ENCODE data around the gene CMSS1. TPM values are rescaled to one million over a fixed set of nuclear protein-coding genes. Genes with fewer than 3 reads are reported as not detected.

The CMSS1 gene
- total and polyA plus RNA-seq, 2 of the 13 experiments (the other 11 are each of a cell fraction or from before 2014, with no cell fraction given): 6.4 to 48.7 TPM

DNA sequence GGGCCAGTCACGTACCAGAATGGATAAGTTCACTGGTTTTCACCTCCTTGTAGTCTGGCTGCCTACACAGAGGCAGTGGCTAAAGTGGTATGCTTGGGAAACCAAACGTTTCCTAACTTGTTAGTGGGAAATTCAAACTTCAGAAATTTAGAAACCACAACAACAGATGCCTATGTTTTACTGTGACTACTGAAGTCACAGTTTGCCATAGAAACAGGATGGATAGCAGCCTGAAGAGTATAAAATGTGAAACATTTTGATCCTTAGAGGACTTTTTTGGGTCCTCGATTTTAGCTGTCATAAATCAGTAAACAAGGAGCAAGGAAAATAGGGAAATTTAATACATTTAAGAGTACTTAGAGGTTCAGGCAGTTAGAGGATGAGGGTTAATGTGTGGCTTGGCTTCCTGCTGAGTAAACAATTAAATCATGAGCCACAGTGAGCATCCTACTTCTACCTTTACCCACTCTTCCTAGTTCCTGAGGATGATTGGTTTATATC, 48.6 kb downstream of the CMSS1 start:
- no peak overlapping the region for H3K9ac ChIP-seq (ENCODE audit: insufficient read depth, low read depth, low read length)
- POLR2A ChIA-PET: no interaction called here
- no peaks in the 10 kb centered on the region for H3K27me3 ChIP-seq (ENCODE audit: control insufficient read depth in 1 of 2, insufficient read depth in 2 of 2, low read length in 2 of 2)
- no TSS peak for BruUV-seq (replicated peaks)
- peaks cover 100% of the 10 kb centered on the region for H3K79me2 ChIP-seq (ENCODE audit: insufficient read depth, low read length)
- in situ Hi-C loops (cut with HindIII; ENCODE audit: extremely low pct_ligation_motif_present, low pct_unique_long_range_greater_than_20kb): no loop called here
- intact Hi-C loops (cut with micrococcal nuclease; ENCODE audit: unreplicated experiment): no loop called here
- ATAC-seq: no peak
- no peak overlapping the region for H2AFZ ChIP-seq (ENCODE audit: low read length)
- H3K9me3 ChIP-seq (ENCODE audit: low read length): no peaks in the 10 kb centered on the region
- H4K20me1 ChIP-seq (ENCODE audit: insufficient read depth, low read length): peaks cover 99% of the 10 kb centered on the region
- TF ChIP-seq ZNF652 (CRISPR knock-in tag; IDR thresholded peaks at IDR 0.05; ENCODE audit: borderline replicate concordance, low read depth) (peak; percentile 16; the same call in 1 of the 2 replicates), FLYWCH1 (CRISPR knock-in tag; IDR thresholded peaks at IDR 0.05) (no peak), ZNF205 (CRISPR knock-in tag; IDR thresholded peaks at IDR 0.05) (no peak), ZFP36L1 (CRISPR knock-in tag; IDR thresholded peaks at IDR 0.05) (0 out of 2 replicates have a peak, but pooled peaks have one; percentile 23)
- TF ChIP-seq, protein P1, sequence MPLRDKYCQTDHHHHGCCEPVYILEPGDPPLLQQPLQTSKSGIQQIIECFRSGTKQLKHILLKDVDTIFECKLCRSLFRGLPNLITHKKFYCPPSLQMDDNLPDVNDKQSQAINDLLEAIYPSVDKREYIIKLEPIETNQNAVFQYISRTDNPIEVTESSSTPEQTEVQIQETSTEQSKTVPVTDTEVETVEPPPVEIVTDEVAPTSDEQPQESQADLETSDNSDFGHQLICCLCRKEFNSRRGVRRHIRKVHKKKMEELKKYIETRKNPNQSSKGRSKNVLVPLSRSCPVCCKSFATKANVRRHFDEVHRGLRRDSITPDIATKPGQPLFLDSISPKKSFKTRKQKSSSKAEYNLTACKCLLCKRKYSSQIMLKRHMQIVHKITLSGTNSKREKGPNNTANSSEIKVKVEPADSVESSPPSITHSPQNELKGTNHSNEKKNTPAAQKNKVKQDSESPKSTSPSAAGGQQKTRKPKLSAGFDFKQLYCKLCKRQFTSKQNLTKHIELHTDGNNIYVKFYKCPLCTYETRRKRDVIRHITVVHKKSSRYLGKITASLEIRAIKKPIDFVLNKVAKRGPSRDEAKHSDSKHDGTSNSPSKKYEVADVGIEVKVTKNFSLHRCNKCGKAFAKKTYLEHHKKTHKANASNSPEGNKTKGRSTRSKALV (CRISPR knock-in tag; IDR thresholded peaks at IDR 0.05): 0 out of 2 replicates have a peak, but pooled peaks have one; percentile 30
- no peak for DNase-seq (ENCODE audit: low spot score)
- H3K27ac ChIP-seq (ENCODE audit: extremely low read length, insufficient read depth, low read length): no peak overlapping the region
- no peak overlapping the region for H3K4me3 ChIP-seq (replicated peaks in 1 of 3; ENCODE audit: insufficient read depth in 1 of 3, low read depth in 2 of 3, low read length in 3 of 3)
- CTCF ChIA-PET (ENCODE audit: low intra/inter-chr PET ratio, low total read pairs): no interaction called here
- H3K4me1 ChIP-seq (ENCODE audit: insufficient read depth, low read length): peaks cover 95% of the 10 kb centered on the region
- FAIRE-seq: no peak
- H3K36me3 ChIP-seq (replicated peaks in 1 of 2; ENCODE audit: control insufficient read depth in 1 of 2, insufficient read depth in 2 of 2, low read length in 2 of 2): peaks cover 33 to 88% of the 10 kb centered on the region in 2 experiments
- 69% methylated on average over 3 of the region's 3 CpGs for WGBS (ENCODE audit: low lambda C conversion rate)
- H3K4me2 ChIP-seq (ENCODE audit: low read depth, low read length): peak overlapping the region; percentile 49

Measured in HepG2 (cell line).